Neural crest cell (in vitro differentiated cells): Measurements from ENCODE around the gene BARX1. TPM values are rescaled to one million over a fixed set of nuclear protein-coding genes. Genes with fewer than 3 reads are reported as not detected.

Experiments
- DNase-seq: peaks from one replicate; pipeline ENCODE4 v3.0.0; 2021; ENCODE audit warnings: low read depth, mixed read lengths, low spot score
- H3K27ac Mint-ChIP-seq: one replicate; pipeline ENCODE4 v1.8.0; 2021; ENCODE audit warnings: mild to moderate bottlenecking, mixed read lengths; ENCODE audit not compliant: unreplicated experiment
- H3K27me3 Mint-ChIP-seq: 2 replicates; pipeline ENCODE4 v1.8.0; 2021; ENCODE audit warnings: low read depth, mild to moderate bottlenecking, mixed read lengths
- H3K36me3 Mint-ChIP-seq: 2 replicates; pipeline ENCODE4 v1.8.0; 2021; ENCODE audit warnings: low read depth, mild to moderate bottlenecking, mixed read lengths
- H3K4me1 Mint-ChIP-seq: 2 replicates; pipeline ENCODE4 v1.8.0; 2021; ENCODE audit warnings: mixed read lengths
- H3K4me3 Mint-ChIP-seq: one replicate; pipeline ENCODE4 v1.8.0; 2021; ENCODE audit warnings: mild to moderate bottlenecking, mixed read lengths
- H3K9me3 Mint-ChIP-seq: 2 replicates; pipeline ENCODE4 v1.8.0; 2021; ENCODE audit warnings: mixed read lengths
- CTCF ChIP-seq: fragments of 200-600 bp; sonication (generic); conservative IDR thresholded peaks from 2 replicates; pipeline ENCODE4 v1.5.0; 2021; ENCODE audit warnings: antibody characterized with exemption, mild to moderate bottlenecking
- total RNA-seq: library from RNA; stranded (reverse); gene quantifications from 2 replicates; pipeline ENCODE4 v1.2.1, GENCODE V29; 2021

The BARX1 gene
- total RNA-seq, 1 donor from 2014 or later = 0.23 TPM

- no peak for TF ChIP-seq CTCF
- Mint-ChIP-seq H3K4me3 (no peak overlapping the region), H3K9me3 (no peaks in the 10 kb centered on the region), H3K27me3 (no peaks in the 10 kb centered on the region), H3K4me1 (no peaks in the 10 kb centered on the region), H3K27ac (no peak overlapping the region), H3K36me3 (no peaks in the 10 kb centered on the region)
- no peak for DNase-seq
Observed at GRCh38 chr9:93904649-93905472, 50.3 kb downstream of the BARX1 start.

GRCh38 chr9:93903886-93904648, 51.1 kb downstream of the BARX1 start:
- no peak for TF ChIP-seq CTCF
- Mint-ChIP-seq H3K27ac (no peak overlapping the region), H3K36me3 (no peaks in the 10 kb centered on the region), H3K4me1 (no peaks in the 10 kb centered on the region), H3K9me3 (no peaks in the 10 kb centered on the region), H3K27me3 (no peaks in the 10 kb centered on the region), H3K4me3 (no peak overlapping the region)
- no peak for DNase-seq

DNA sequence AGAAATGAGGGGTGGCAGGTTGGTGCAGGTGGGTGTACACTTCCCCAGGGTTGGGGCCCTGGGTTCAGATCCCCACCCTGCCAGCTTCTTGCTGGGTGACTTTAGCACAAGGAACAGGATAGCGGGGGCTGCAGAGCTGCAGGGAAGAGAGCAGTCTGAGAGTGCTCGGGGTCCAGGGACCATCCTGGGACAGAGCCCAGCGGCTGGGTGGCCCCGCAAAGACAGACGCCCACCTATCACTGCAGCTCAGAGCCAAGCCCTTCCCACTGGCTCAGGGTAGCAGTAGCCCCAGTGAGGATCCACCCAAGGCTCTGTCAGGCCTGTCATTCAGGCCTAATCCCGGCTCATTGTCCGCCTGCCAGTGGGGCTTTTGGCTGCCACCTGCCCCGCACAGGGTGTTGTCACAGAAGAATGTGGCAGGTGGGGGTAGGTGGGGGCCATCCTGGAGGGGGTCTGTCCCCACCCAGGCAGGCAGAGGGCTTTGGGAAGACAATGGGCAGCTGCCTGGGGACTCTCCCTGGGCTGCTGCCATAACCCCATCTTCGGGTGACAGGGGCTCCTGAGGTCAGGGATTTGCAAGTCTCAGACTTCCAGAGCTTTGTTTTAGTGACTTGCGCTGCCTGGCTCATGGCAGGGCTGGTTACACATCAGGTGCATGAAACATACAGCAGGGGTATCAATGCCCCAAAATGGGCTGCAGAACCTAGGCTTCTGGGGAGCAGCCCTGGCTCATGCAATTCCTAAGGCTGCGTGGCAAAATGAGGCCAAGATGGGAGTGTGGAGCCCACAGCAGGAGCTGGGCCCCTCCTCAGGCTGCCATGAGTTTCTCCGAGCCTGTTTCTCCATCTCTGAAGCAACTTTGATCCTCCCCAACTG, 52.1 kb downstream of the BARX1 start:
- Mint-ChIP-seq H3K9me3 (no peaks in the 10 kb centered on the region), H3K36me3 (no peaks in the 10 kb centered on the region), H3K4me3 (no peak overlapping the region), H3K4me1 (no peaks in the 10 kb centered on the region), H3K27me3 (no peaks in the 10 kb centered on the region), H3K27ac (no peak overlapping the region)
- DNase-seq = no peak
- no peak for TF ChIP-seq CTCF

DNA sequence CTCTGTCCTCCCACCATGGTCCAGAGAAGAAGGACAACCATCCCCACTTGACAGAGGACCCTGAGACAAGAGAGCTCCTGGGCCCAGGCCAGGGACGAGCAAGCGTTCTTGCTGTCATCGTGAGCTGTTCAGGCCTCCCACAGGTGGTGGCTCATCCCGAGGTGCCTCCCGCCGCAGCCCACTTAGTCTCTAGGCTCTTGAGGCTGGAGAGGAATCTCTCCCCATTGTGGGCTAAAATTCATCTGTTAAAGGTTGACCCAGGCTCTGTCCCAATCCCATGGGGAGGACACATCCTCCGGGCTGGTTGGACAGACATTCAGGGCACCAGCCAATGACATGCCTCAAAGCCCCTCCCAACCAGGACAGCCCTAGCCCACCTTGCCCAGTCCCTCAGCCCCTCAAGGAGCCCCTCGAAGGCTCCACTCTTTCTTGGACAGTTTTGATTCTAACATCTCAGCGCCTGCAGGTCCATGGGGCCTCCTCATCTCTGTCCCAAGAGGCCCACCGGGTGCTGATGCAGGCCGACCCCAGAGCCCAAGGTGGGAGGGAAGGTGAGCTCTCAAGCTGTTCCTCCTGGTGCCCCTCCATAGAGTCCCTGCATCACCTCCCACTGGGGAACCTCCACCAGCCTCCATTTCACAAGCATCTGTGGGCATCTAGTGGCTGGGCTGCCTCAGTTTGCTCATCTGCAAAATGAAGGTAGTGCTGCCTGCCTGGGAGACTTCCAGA, 52.9 kb downstream of the BARX1 start:
- Mint-ChIP-seq H3K27ac (no peak overlapping the region), H3K9me3 (no peaks in the 10 kb centered on the region), H3K36me3 (no peaks in the 10 kb centered on the region), H3K4me3 (no peak overlapping the region), H3K4me1 (no peaks in the 10 kb centered on the region), H3K27me3 (no peaks in the 10 kb centered on the region)
- no peak for DNase-seq
- TF ChIP-seq CTCF = no peak

Other genes starting within 250 kb of the BARX1 start
- gene PTPDC1, start 129.1 kb upstream of the BARX1 start, total RNA-seq = 9.5 and 10.1 TPM in 2 replicates